ENCODE results near the gene ESR2. TPM values are rescaled to one million over a fixed set of nuclear protein-coding genes. Genes with fewer than 3 reads are reported as not detected.

Gene ESR2
- polyA plus RNA-seq, 1 of the 3 experiments (the other 2 are of a cell fraction), result 0.03 TPM

DNA sequence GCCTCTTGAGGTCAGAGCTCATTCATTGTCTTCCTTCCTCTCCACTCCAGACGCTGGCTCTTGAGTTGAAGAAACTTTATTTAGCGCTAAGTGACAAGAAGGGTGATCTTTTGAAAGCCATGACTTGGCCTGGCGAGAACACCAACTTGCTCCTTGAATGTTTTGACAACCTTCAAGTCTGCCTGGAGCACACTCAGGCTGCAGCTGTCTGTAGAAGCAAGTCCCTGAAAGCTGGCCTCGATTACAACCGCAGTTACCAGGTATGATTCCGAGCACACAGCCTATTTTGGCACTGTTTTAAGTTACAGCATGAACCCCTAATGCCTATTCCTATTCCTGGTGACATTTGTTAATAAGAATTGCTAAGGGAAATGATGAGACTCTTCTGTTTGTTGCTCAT, 167.6 kb downstream of the ESR2 start:
- H3K27ac ChIP-seq (ENCODE audit: low read depth in 2 of 2, low read length in 1 of 2), result no peak overlapping the region
- WGBS (ENCODE audit: low lambda C conversion rate), result 97% methylated on average over 6 of the region's 6 CpGs
- H3K27me3 ChIP-seq (ENCODE audit: insufficient read depth), result no peaks in the 10 kb centered on the region
- TF ChIP-seq MEF2A (IDR thresholded peaks at IDR 0.05; ENCODE audit: borderline replicate concordance, low read depth) (no peak), RAD21 (IDR thresholded peaks at IDR 0.05; ENCODE audit: low read length) (no peak), REST (IDR thresholded peaks at IDR 0.05; ENCODE audit: low read depth, low read length) (no peak), POLR2AphosphoS5 (IDR thresholded peaks at IDR 0.05; ENCODE audit: low read depth, low read length) (no peak), TEAD4 (IDR thresholded peaks at IDR 0.05; ENCODE audit: borderline replicate concordance, insufficient read depth) (no peak)
- TF ChIP-seq, protein P1, sequence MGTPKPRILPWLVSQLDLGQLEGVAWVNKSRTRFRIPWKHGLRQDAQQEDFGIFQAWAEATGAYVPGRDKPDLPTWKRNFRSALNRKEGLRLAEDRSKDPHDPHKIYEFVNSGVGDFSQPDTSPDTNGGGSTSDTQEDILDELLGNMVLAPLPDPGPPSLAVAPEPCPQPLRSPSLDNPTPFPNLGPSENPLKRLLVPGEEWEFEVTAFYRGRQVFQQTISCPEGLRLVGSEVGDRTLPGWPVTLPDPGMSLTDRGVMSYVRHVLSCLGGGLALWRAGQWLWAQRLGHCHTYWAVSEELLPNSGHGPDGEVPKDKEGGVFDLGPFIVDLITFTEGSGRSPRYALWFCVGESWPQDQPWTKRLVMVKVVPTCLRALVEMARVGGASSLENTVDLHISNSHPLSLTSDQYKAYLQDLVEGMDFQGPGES (IDR thresholded peaks at IDR 0.05; ENCODE audit: low read depth, low read length), result no peak
- POLR2A ChIA-PET, result no interaction called here
- no peaks in the 10 kb centered on the region for H3K79me2 ChIP-seq (ENCODE audit: insufficient read depth)
- no peak overlapping the region for H2AFZ ChIP-seq (ENCODE audit: low read depth)
- H3K4me1 ChIP-seq (ENCODE audit: control insufficient read depth in 1 of 2, insufficient read depth in 2 of 2, low read depth in 1 of 2, low read length in 1 of 2), result no peaks in the 10 kb centered on the region
- H3K36me3 ChIP-seq (replicated peaks in 1 of 2; ENCODE audit: control insufficient read depth in 1 of 2, insufficient read depth in 2 of 2, low read length in 1 of 2), result peaks cover 10 to 14% of the 10 kb centered on the region in 2 experiments
- DNase-seq, result no peak
- no peaks in the 10 kb centered on the region for H3K9me3 ChIP-seq
- no peaks in the 10 kb centered on the region for H4K20me1 ChIP-seq (ENCODE audit: insufficient read depth)
- no peak overlapping the region for H3K9ac ChIP-seq
- H3F3A ChIP-seq (replicated peaks; ENCODE audit: insufficient read depth), result no peaks in the 10 kb centered on the region
- no peak overlapping the region for H3K4me2 ChIP-seq
- no peaks in the 10 kb centered on the region for H3K9me2 ChIP-seq
- H3K4me3 ChIP-seq (ENCODE audit: low read depth in 2 of 2, low read length in 1 of 2), result no peak overlapping the region
- CTCF ChIA-PET, result no interaction called here

DNA sequence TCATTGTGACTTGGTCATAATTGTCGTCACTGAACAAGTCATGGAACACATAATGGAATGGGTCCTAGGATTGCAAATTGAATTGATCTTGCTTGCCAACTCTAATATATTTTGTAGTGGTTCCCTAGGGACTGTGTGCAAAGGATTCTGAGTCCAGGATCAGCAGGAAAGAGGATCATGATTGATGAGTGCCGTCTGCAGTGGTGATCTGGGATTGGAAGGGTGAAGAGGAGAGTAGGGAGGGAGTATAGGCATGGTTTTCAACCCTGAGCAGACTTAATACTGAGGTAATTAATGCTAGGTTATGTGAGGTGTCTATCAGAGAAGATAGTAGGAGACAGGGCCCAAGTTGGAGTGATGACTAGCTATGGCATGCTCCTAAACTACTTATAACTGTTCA, 168.9 kb downstream of the ESR2 start:
- no peak overlapping the region for H3K27ac ChIP-seq (ENCODE audit: low read depth in 2 of 2, low read length in 1 of 2)
- H3K27me3 ChIP-seq (ENCODE audit: insufficient read depth), result no peaks in the 10 kb centered on the region
- no peaks in the 10 kb centered on the region for H3K4me1 ChIP-seq (ENCODE audit: control insufficient read depth in 1 of 2, insufficient read depth in 2 of 2, low read depth in 1 of 2, low read length in 1 of 2)
- no peaks in the 10 kb centered on the region for H4K20me1 ChIP-seq (ENCODE audit: insufficient read depth)
- DNase-seq, result no peak
- H3K9me3 ChIP-seq, result no peaks in the 10 kb centered on the region
- no peaks in the 10 kb centered on the region for H3K9me2 ChIP-seq
- POLR2A ChIA-PET, result no interaction called here
- no peak overlapping the region for H3K4me2 ChIP-seq
- H3K4me3 ChIP-seq (ENCODE audit: low read depth in 2 of 2, low read length in 1 of 2), result no peak overlapping the region
- H3K36me3 ChIP-seq (replicated peaks in 1 of 2; ENCODE audit: control insufficient read depth in 1 of 2, insufficient read depth in 2 of 2, low read length in 1 of 2), result peaks cover 10 to 11% of the 10 kb centered on the region in 2 experiments
- no peak overlapping the region for H2AFZ ChIP-seq (ENCODE audit: low read depth)
- no peaks in the 10 kb centered on the region for H3K79me2 ChIP-seq (ENCODE audit: insufficient read depth)
- H3F3A ChIP-seq (replicated peaks; ENCODE audit: insufficient read depth), result no peaks in the 10 kb centered on the region
- 100% methylated on average over 2 of the region's 2 CpGs for WGBS (ENCODE audit: low lambda C conversion rate)
- no peak overlapping the region for H3K9ac ChIP-seq
- no peak for TF ChIP-seq FOXJ3 (CRISPR knock-in tag; IDR thresholded peaks at IDR 0.05)
- no peak for TF ChIP-seq RCOR1 (IDR thresholded peaks at IDR 0.05; ENCODE audit: low read length)
- no peak for TF ChIP-seq USF2 (IDR thresholded peaks at IDR 0.05; ENCODE audit: borderline replicate concordance, low read depth, low read length)
- TF ChIP-seq EP300 (IDR thresholded peaks at IDR 0.05; ENCODE audit: borderline replicate concordance in 1 of 2, low read depth in 1 of 2, low read length in 1 of 2), result no peak
- no peak for TF ChIP-seq FOSL2 (IDR thresholded peaks at IDR 0.05; ENCODE audit: borderline replicate concordance, low read depth)
- TF ChIP-seq SIN3A (IDR thresholded peaks at IDR 0.05; ENCODE audit: borderline replicate concordance, low read depth, low read length), result no peak
- no peak for TF ChIP-seq CHD2 (IDR thresholded peaks at IDR 0.05; ENCODE audit: low read length, partially characterized antibody)
- TF ChIP-seq FOXM1 (IDR thresholded peaks at IDR 0.05; ENCODE audit: low read depth), result no peak
- no peak for TF ChIP-seq TEAD4 (IDR thresholded peaks at IDR 0.05; ENCODE audit: borderline replicate concordance, insufficient read depth)
- no peak for TF ChIP-seq TAF1 (IDR thresholded peaks at IDR 0.05; ENCODE audit: borderline replicate concordance, low read depth, low read length)
- TF ChIP-seq GATA2 (CRISPR knock-in tag; IDR thresholded peaks at IDR 0.05), result no peak
- TF ChIP-seq, protein P1 (IDR thresholded peaks at IDR 0.05; ENCODE audit: low read depth, low read length), result no peak
- no peak for TF ChIP-seq RXRA (IDR thresholded peaks at IDR 0.05; ENCODE audit: borderline replicate concordance, low read depth)
- TF ChIP-seq, protein P2, sequence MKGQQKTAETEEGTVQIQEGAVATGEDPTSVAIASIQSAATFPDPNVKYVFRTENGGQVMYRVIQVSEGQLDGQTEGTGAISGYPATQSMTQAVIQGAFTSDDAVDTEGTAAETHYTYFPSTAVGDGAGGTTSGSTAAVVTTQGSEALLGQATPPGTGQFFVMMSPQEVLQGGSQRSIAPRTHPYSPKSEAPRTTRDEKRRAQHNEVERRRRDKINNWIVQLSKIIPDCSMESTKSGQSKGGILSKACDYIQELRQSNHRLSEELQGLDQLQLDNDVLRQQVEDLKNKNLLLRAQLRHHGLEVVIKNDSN (IDR thresholded peaks at IDR 0.05; ENCODE audit: borderline replicate concordance, low read depth), result no peak
- CTCF ChIA-PET, result no interaction called here

Data from SK-N-SH (cell line).